ENCODE results near the gene COX19.

DNA sequence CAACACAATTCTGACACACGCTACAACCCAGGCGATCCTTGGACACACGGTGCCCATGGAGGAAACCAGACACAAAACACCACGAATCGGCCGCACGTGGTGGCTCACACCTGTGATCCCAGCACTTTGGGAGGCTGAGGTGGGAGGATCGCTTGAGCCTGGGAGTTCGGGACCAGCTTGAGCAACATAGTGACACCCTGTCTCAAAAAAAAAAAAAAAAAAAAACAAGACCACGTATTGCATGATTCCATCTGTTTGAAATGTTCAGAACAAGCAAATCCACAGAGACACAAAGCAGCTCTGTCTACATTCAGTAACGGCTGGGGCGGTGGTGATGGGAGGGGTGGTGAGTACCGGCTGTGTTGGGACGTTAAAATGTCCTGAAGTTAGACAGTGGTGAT, 46.0 kb downstream of the COX19 start:
- TF ChIP-seq, protein P1, sequence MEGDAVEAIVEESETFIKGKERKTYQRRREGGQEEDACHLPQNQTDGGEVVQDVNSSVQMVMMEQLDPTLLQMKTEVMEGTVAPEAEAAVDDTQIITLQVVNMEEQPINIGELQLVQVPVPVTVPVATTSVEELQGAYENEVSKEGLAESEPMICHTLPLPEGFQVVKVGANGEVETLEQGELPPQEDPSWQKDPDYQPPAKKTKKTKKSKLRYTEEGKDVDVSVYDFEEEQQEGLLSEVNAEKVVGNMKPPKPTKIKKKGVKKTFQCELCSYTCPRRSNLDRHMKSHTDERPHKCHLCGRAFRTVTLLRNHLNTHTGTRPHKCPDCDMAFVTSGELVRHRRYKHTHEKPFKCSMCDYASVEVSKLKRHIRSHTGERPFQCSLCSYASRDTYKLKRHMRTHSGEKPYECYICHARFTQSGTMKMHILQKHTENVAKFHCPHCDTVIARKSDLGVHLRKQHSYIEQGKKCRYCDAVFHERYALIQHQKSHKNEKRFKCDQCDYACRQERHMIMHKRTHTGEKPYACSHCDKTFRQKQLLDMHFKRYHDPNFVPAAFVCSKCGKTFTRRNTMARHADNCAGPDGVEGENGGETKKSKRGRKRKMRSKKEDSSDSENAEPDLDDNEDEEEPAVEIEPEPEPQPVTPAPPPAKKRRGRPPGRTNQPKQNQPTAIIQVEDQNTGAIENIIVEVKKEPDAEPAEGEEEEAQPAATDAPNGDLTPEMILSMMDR (IDR thresholded peaks at IDR 0.05) = no peak
- TF ChIP-seq POLR2AphosphoS5 (IDR thresholded peaks at IDR 0.05) (no peak), POLR2A (IDR thresholded peaks at IDR 0.05) (no peak), EP300 (IDR thresholded peaks at IDR 0.05) (no peak)
